HG03025 (cell line): ENCODE measurements around the gene BRAT1.
"Not testable (repeated sequence)": the region's sequence is repeated elsewhere in the genome, so short reads cannot be mapped to it uniquely, and the experiment has no call there.

Source experiments
- ATAC-seq: cut with Tn5 transposase; IDR thresholded peaks from one replicate; pipeline ENCODE4 v1.9.1; 2021; ENCODE audit warnings: mild to moderate bottlenecking, moderate library complexity; ENCODE audit not compliant: unreplicated experiment, low FRiP score

BRAT1 gene

DNA sequence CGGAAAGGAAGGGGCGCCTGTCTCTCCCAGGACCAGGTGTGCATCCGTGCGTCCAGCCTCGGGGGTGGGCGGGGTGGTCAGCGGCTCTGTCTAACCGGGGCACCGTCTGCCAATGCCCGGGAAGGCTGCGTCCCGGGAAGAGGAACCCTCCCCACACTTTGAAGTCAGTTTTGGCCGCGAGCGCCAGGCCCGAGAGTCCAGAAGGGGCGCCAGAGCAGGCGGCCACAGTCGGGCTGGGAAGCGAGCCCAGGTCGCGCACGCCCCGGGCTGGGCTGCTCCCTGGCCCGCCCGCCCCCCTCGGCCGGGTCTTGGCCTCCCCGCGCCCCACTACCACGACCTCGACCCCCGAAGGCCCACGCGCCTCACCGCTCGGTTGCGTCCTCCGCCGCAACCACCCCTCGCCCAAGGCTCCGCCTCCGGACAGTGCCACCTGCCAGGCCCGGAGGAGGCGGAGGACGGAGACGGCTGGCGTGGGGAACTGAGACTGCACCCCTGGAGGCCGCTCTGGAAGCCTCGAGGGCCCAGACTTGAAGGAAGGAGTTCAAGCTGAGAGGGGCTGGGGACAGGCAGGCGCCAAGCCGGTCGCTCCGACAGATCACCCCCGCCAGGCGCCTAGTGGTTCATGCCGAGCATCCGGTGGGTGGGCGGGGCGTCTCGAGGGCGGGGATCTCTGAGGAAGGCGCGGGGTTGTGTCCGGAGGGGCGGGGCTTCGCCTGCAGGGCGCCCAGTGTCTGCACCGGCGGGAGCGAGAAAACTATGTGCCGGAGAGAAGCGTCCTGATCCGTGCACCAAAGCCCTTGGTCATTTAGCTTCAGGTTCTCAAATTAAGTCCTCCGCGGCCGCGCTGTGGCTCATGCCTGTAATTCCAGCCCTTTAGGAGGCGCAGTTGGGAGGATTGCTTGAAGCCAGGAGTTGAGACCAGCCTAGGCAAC, at the start of gene BRAT1:
BRAT1 (minus strand) TSS at position 404 of the 932 bp plus-strand sequence. CDS start 1,093 bp downstream, outside the sequence.
- ATAC-seq = peak; percentile 63

DNA sequence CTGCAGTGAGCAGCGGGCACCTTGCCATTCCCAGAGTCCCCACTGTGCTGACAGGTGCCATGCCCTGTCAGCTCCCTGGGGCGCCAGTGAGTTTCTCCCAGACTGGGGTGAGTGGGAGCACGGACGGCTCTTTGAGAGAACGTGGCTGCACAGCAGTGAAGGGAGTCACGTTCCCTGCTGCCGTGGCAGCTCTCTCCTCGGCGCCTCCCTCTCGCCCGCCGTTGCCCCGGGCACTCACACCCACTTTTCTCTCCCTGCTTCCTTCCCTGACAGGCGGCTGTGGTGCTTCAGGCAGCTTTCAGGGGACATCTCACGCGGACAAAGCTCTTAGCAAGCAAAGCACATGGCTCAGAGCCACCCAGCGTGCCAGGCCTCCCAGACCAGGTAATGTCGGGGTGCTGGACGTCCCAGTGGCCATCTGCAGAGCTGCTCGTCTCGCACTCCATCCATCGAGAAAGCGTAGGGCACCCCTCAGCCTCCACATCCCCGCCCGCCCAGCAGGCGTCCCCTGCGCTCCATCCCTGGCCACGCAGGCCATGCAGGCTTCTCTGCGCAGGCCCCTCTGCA, 49.4 kb upstream of the BRAT1 start:
- no peak for ATAC-seq

DNA sequence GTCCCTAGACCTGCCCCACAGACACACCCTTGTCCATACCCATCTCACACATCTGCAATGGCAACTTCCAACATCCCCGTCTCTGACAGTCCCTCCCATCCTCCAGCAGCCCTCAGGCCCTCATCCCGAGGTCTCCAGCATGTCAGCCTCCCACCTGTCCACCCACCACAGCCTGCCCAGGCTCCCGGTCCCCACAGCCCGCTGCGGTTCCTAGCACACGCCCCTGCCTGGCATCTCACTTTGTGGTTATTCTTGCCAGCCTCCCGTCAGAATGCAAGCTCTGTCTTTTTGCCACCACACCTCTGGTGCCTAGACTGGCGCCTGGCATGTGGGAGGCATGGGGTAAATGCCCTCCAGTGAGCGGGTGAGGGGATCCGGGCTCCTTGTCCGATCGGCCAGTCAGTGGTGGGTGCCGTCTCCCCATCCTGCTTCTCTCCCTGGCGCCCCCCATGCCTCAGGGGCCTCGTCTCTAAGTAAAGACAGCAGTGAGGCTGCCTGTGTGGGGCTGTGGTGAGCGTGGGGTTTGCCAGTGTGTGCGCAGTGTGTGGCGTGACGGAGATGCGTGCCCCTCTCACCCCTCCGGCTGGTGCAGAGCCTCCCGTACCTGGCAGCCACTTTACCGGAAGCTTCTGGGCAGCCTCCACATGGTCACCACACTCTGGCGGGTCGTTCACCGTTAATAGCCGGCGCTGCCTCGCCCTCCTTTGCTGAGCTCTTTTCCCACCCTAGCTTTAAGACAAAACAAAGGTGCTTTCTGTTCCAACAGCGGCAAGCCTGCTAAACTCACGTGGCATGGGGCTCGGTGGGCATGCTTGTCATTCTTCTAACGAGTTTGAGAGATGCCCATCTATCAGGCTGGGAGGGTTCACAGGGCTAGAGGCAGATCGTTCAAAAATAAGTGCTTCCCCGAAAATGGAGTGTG, 48.0 kb upstream of the BRAT1 start:
- no peak for ATAC-seq

DNA sequence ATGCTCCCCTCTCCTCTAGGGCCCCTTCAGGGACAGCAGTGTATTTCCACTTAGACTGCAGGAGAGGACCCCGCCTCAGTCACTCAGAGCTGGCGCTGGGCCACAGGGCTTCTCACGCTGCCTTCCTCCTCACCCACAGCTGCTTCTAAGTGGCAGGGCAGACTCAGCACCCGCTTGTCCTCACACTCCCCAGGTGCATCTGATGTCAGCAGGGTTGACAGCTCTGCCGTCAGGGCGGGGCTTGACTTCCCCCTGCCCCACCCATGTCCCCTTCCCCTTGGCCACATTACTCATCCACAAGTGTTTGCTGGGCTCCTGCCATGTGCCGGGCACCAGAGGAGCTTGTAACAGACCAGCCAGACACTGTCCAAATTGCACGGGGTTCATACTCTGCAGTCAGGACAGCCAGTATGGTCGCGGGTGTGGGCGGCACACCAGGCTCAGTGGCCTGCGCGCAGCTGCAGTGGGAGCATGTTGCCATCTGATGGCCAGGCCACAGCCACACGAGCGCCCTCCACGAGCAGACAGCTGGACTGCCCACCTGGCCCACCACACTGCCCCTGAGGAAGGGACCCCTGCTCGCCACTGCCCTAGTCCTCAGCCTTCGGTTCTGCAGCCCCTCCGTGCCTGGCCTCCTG, 47.2 kb upstream of the BRAT1 start:
- ATAC-seq = no peak

DNA sequence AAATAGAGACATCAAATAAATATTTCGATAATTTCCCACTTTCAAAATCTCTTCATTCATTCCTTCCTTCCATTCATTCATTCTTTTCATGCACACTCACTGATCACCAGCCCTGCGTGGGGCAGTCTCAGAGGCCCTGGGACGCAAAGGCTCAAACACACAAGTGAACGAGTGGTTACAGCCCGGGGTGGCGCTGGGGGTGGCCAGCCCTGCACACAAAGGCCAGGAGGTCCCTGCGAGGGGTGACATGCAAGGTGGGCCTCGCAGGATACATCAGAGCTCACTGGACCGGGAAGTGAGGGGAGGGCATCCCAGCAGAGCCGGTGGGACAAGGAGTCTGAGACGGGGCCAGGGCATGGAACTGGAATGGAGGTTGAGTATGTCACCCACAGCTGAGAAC, 46.6 kb upstream of the BRAT1 start:
- no peak for ATAC-seq

DNA sequence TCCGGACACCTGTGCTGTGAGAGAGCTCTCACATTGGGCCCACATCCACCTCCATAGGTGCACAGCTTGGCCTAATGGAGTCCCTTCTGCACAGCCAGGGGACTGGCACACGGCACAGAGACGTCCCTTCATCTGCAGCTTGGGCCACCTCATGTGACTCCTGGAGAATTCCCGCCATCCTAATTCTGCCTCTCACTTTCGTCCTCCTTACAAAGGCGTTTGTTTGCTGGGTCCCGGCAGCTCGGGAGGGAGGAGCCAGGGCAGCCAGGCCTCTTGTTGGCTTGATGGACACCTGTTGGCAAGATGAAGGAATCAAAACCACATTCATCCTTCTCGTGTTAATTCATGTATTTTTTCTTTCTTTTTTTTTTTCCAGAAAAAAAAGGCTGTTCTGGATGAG, 45.7 kb upstream of the BRAT1 start:
- ATAC-seq = no peak

DNA sequence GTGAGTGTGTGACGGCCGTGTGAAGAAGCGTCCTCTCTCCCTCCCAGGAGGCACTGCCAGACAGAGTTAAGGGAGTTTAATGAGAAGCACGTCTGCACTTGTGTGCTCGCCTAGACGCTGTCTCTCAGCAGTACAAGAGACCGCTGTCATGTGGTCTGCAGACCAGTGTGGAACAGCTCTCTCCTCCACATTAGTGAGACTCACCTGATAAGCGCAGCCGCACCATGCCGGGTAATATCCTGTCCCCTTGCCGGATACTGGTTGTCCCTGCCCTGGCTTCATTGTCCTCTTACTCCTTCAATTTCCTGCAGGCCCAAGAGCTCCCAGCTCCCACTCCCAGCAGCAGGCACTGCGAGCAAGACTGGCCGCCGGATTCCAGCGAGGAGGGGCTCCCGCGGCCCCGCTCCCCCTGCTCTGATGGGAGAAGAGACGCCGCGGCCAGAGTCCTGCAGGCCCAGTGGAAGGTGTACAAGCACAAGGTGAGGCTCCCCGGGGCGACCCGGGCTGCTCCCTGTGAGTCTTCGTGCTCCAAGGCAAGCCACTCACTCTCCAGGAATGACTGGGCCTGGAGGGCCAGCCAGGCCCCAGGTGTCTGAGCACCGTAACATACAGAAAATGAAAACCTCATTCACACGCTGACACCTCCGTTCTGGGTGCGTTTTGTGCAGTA, 43.0 kb upstream of the BRAT1 start:
- ATAC-seq = no peak

DNA sequence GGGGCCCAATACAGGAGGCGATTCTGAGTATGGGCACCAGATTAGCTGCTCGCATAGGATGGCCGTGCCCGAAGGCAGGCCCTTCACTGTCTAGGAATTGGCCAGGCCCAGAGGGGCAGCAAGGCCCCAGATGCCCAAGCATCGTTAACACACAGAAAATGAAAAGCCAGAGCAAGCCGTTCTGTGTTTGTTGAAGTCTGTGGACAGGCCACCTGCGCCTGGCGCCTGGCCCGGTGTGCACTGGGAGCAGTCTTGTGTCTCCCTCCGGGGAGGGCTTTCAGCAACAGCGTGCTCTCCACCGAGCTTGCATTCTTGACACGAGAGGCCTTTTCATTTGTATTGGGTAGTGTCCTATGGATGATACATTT, 41.9 kb upstream of the BRAT1 start:
- ATAC-seq = no peak

DNA sequence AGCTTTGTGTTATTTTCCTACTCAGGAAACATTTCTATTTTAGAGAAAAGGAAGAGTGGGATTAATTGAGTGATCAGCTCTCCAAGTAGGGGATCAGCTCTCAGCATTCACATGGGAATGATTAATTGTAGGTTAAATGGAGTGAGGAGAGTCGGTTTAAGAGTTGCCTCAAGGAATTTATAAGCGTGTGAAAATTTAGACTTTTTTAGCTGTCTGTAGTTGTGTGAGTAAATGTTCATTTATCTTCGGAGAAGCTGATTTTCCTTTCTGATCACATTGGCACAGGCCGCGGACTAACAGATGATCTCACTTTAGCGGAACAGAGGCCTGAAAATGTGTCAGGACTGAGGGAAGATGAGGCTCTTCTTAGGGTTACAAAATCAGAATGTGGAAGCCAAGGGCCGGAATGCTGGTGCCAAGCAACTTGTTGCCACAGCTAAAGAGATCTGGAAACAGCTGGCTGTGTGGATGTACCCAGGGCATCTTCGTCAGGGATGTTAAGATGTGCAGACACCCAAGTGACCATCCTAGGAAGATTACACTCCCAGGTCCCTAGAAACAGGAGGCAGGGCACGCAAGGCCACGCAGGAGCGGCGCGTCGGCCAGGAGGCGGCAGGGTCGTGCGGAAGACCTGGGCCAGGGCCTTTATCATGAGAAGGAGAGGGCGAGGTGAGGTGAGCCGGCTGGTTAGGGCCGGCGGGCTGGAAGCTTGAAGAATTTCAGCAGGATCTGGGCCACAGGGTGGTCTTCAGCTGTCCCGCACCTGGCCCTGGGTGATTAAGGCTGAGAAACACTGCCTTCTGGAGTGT, 41.3 kb upstream of the BRAT1 start:
- no peak for ATAC-seq

DNA sequence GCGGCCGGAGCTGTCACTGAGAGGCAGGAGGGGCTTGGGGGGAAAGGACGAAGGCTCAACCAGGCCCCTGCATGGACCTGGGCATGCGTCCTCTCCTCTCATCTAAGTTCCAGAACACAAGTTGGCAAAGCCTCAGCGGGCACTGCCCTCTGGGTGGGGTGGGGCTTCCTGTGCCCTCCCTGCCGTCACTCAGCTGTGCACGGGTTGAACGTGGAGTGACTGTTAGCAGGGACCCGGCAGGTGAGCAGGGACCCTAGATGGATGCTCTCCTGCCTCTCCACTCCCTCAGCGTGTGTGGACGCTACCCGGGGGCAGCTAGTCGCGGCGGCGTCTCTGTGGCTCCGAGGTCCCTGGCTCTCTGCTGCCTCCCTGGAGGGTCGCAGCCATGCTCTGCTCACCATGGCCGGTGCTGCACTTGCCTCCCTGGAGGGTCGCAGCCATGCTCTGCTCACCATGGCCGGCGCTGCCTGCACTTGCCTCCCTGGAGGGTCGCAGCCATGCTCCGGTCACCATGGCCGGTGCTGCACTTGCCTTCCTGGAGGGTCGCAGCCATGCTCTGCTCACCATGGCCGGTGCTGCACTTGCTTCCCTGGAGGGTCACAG, 40.0 kb upstream of the BRAT1 start:
- ATAC-seq = no peak

DNA sequence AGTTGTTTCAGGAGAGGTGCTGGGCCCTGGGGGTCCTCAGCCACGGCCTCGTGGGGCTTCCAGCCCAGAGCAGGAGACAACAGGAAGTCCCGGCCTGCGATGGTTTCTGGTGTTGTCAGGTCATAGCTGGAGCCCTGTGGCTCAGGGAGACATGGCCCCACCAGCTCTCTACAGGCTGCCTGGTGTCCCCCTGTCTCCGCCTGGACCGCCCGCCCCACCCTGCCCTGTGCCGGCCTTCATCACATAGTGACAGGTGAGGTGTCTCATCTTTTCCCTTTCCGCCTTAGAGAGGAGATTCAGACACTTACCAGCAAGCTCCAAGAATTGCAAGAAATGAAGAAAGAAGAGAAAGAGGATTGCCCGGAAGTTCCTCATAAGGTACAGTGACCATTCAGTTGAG, 39.3 kb upstream of the BRAT1 start:
- ATAC-seq = no peak

DNA sequence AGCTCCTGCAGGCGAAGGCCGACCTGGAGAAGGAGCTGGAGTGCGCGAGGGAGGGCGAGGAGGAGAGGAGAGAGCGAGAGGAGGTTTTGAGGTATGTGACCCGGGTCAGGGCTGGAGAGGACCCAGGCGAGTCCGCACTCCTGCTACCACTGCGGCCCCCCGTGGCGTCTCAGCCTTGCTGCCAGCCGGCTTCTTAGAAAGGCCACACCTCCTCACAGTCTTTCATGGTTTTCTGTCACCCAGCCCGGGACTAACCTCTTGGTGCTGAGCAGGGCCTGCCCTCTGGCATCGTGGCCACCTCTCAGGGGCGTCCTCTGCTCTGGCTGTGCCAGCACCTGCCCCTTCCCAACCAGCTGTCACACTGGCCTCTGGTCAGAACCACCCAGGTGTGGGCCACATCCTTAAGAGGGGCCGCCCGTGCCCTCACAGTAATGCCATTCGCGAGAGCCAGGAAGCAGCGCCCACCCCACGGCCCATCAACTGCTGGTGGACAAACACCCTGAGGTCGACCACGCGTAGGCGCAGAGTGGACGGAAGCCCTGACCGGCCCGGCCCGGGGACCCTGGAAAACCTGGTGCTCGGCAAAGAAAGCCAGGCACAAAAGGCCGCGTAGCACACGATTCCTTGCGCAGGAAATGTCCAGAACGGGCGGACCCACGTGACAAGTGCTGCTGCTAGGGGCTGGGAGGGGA, 37.9 kb upstream of the BRAT1 start:
- no peak for ATAC-seq

DNA sequence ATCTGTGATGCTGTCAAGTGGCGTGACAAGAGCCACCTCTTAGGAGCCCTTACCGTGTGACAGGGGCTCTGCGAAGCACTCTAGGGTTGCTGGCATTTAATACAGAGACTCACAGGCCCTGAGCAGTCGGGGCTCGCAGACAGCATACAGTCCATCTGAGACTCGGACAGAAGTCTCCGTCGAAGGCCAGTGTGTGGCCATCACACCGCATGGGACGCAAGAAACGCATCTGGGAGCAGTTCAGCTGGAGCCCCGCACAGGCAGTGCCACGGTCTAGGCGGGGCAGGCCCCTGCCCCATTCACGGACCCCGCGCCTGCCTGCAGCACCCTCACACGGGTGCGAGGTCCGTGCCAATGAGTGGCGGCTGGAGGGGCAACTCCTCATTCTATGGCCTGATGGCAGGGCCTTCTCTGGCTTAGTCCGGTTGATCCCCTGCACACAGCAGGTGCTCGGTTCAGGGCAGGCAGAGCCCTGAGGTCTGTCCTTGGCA, 37.1 kb upstream of the BRAT1 start:
- ATAC-seq = no peak

DNA sequence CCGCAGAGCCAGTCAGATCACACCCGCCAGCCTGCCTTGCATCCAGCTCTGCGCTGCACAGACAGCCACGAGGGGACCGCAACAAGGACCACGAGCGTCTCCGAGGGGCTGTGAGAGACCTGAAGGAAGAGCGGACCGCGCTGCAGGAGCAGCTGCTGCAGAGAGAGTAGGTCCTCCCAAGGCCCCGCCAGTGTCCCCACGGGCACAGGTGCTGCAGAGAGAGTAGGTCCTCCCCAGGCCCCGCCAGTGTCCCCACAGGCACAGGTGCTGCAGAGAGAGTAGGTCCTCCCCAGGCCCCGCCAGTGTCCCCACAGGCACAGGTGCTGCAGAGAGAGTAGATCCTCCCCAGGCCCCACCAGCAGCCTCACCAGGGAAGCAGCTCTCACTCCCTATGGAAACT, 34.6 kb upstream of the BRAT1 start:
- ATAC-seq = not testable (repeated sequence)

DNA sequence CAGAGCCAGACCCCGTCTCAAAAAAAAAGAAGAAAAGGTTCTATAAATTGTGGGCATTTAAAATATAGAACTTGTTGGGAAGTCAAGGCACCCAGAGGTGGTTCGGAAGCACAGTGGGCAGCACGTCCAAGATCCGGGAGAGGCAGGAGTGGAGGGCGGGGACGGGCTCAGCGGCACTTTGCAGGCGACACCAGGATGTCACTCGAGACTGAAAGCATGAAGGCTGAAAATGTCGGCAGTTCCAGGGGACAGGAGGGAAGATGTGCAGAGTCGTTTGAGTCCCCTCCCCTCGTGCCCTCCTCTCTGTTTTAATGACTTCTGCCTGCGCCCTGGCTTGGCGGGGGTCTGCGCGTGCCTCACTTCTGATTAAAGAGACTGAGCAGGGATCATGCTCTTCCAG, 34.0 kb upstream of the BRAT1 start:
- ATAC-seq = no peak

DNA sequence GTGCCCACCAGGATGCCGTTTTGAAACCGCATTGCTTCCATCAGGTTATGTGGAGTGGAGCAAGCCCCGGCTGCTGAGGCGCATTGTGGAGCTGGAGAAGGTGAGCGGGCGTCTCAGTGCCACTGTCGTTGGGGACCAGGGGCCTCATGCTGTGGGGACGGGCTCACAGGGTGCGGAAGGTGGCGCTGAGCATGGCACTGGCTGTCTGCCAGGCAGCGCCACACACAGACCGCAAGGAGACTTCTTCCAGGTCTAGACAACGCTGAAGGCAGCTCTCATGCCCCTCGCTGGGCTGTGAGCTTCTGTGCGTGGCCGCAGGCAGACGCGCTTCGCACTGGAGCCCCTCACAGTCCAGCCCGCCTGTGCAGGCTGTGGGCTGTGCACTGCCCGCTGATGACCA, 32.5 kb upstream of the BRAT1 start:
- no peak for ATAC-seq

DNA sequence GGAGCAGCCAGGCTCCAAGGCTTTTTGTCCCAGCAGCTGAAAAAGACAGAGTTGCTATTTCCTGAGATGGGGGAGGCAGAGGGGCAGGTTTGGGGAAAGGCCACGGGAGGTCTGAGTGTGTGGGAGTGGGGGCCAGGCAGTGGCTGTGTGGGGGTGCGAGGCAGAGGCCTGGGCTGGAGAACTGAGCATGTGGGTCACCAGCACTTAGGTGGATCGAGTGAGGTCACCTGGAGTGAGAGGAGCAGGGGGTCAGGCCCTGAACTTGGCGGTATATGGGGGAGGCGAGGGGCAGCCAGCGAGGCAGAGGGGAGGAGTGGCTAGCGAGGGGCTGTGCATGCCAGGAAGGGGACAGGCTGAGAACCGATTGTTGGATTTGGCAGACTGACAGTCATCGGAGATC, 31.8 kb upstream of the BRAT1 start:
- no peak for ATAC-seq
